ENCODE results near the gene CYTH3.

GRCh38 chr7:6172910-6173295, 99.5 kb downstream of the CYTH3 start:
- TF ChIP-seq CTCF (IDR thresholded peaks at IDR 0.05; ENCODE audit: poor library complexity): no peak
- no peak for TF ChIP-seq EZH2 (IDR thresholded peaks at IDR 0.05; ENCODE audit: borderline replicate concordance)
- TF ChIP-seq EZH2phosphoT487 (IDR thresholded peaks at IDR 0.05; ENCODE audit: low read depth, severe bottlenecking, unreplicated experiment): no peak

Measured in hepatocyte (in vitro differentiated cells).